Measurements from ENCODE around the gene AAK1.
"Not testable (repeated sequence)": the region's sequence is repeated elsewhere in the genome, so short reads cannot be mapped to it uniquely, and the experiment has no call there.

Gene AAK1

DNA sequence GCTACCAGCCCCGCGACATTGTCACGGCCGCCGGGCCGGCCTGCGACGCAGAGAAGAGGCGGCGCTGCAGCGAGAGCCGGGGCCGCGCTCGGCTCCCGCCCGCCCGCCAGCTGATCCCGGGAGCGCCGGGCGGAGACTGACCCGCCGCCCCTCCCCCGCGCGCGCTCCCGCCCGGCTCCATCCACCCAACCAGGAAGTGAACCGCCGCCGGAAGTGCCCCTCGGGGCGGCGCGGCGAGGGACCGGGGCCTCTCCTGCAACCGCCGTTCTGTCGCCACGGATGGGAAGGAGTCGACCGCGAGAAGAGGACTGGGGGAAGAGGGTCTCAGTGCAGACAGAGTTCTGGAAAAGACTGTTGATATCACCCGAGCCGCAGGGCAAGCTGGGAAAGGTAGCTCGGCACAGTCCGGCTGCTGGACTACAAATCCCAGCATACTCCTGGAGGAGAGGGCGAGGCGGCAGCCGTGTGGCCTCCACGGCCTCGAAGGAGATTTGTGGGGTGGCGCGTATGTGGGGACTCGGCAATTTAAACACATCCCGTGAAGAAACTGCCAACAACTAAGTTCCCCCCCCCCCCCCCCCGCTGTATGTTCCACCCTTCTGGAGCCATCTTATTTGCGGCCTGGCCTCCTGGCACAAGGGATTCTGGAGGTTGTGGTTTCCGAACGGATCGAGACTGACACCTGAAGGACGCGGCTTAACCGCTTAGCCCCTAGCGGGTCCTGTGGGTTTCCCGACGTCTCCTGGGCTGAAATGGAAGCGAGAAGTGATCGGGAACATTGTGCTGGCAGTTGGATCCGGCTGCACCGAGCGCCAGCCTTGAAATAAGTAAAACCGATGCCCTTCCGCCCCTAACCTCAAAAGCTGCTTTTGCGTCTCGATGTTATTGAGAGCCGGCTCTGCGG, at the start of gene AAK1:
AAK1 (minus strand) TSS at position 138 of the 904 bp plus-strand sequence. CDS start 699 bp downstream, outside the sequence.
- in situ Hi-C loops (cut with MboI; ENCODE audit: low sequenced_read_pairs), result no loop called here

DNA sequence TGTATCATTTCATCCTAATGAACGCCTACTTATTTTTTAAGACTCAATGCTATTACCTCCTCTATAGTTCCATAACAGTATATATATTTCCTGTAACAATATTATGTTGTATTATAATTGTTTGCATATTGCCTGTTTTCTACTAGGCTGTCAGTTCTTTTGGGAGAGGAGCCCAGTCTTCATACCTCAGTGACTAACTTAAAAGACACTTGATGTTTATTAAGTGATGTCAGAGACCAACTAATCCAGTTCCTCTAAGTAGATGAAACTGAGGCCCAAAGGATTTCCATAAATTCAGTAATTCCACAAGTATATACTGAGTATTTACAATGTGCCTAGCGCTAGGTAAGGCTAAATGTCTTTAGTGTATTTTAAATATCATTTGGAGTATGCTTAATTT, 48.9 kb upstream of the AAK1 start:
- in situ Hi-C loops (cut with MboI; ENCODE audit: low sequenced_read_pairs), result no loop called here

DNA sequence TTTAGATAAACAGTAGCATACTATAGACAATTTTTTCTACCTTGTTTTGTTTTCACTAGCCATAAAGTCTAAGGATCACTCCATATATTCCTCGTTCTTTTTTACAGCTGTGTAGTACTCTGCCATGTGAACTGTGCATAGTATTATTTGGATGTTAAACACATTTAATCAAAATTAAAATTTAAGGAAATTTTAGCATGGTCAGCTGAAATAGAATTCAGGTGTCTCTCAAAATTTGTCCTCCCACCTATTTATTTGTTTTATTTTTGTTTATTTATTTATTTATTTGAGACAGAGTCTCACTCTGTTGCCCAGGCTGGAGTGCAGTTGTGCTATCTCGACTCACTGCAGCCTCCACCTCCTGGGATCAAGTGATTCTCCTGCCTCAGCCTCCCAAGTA, 46.4 kb upstream of the AAK1 start:
- in situ Hi-C loops (cut with MboI; ENCODE audit: low sequenced_read_pairs), result no loop called here

DNA sequence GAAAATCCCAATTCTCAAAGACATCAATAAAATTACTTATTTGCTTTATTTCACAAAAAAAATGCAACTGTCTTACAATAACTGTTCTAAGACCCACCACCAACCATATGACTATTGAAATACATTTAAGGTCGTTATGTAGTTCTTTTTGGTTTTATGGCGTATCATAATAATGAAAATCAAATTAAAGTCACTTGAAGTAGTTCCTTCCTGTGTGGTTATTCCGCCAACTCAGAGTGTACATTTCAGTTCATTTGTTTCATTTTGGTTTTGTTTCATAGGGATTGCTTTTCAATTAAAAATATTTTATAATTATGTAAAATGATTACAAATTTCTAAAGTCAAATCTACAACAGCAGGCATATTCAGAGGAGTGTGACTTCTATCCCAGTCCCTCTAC, 45.9 kb upstream of the AAK1 start:
- in situ Hi-C loops (cut with MboI; ENCODE audit: low sequenced_read_pairs), result no loop called here

DNA sequence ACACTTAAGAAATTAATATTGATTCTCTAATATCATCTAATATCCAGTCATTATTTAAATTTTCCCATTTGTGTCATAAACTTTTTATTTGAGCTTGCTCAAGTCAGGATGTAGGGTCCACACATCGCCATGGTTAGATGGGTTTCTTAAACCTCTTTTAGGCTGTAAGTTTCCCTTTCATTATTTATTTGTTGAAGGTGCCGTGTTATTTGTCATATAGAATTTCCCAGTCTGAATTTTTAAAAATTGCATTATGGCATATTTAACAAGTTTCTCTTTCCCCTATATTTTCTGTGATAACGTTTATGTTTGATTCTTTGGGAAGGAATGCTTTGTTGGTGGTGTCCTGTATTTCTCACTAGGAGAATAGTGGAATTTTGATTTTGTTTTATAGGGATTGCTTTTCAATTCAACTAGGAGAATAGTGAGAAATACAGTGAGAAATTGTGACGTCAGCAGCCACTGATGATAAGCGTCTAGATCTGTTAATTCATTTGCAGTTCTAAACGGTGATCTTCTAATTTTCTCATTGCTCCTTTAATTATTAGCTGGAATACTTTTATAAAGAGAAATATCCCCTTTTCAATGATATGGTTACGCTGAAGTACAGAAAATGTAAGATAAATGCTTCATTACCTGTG, 44.6 kb upstream of the AAK1 start:
- in situ Hi-C loops (cut with MboI; ENCODE audit: low sequenced_read_pairs), result no loop called here

DNA sequence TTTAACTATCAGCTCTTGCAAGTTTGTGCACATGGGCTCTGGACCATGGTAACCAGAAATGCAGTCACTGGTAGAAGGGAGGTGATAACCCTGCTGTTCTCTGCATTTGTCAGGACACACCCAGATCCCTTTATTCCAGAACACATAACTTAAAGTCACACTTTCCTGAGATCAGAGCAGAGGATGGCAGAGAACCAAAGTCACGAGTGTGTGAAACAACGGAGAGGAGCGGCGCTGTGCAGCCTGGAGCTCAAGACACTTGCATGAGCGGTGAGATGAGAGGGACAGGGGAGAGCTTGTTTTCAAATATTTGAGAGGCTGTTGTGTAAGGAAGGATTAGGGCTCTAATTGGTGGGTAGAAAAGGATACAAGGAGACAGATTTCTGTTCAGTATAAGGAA, 43.3 kb upstream of the AAK1 start:
- in situ Hi-C loops (cut with MboI; ENCODE audit: low sequenced_read_pairs), result no loop called here

DNA sequence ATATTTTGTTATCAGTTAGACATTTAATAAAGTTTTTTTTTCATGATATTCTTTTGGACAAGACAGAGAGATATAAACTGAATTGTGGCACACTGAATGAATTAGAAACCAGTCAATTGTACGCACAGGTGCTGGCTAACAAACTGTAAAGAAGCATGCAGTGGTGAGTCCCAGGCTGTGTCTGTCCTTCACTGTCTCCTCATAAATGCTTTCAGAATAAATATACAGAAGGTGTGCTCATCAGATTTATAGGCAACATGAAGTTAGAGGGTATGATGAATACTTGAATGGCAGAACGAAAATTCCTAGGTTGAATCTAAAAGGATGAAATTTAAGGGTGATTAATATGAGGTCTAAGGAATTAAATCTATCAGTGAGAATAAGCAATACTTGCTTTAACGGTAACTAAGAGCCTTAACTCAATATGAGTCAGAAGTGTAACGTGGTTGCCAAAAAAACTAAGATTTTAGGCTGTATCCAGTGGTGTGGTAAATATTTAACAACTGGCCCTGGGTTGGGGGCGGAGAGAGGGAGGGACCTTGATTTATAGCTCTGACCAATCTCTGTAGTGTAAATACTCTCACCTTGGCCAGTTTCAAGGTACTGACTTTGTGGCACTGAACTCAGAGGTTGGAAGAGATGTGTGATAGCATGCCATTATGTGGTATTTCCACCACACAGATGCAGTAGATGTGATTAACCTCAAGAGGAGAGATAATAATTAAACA, 41.9 kb upstream of the AAK1 start:
- in situ Hi-C loops (cut with MboI; ENCODE audit: low sequenced_read_pairs), result no loop called here

DNA sequence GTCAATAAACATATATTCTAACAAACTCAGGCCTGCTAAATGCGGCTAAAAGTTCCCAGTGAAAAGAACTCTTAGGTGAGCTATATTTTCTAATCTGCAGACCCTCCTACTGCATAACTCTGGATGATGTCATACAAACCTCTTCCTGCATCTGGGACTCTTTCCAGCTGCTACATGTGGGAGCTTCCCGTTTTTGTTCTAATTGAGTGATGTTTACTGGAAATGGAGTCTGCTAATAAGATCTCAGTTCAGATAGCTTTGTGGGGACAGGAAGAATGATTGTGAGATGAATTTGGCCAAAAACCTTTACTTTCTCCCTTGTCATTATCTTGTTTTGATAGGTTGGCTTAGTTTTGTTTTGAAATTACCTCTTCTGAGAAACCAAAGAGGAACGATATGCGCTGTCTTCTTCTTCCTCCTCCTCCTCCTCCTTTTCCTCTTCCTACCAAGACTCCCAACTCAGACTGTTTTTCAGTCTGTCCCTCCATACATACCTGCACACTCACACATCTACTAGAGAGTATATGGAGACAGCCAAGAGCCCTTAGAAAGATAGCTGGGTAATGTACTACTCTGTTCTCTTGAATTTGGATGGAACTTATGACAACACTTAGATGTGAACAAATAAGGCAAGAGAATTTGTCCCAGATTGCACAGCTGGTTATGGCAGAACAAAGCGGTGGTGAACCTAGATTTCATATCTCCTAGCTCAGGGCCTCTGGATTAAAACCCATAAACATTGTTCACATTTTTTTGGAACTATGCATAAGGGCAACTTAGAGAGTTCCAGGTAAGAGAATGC, 39.8 kb upstream of the AAK1 start:
- in situ Hi-C loops (cut with MboI; ENCODE audit: low sequenced_read_pairs), result no loop called here

DNA sequence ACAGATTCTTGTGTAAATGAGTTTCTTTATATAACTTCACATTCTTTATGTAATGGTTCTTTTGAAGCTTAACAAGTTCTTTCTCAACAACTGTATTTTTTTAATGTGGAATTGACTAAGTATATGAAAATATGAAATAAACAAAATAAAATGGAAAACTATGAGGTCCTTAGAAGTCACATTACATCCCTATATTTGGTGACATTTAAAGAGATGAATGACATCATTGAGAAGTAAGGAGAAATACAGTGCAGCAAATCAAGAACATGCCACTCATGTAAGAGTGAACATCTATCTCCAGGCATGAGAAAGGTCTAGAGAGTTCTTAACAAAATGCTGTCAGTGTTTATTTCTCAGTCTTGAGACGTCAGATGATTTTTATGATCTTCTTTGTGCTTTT, 39.0 kb upstream of the AAK1 start:
- in situ Hi-C loops (cut with MboI; ENCODE audit: low sequenced_read_pairs), result no loop called here

DNA sequence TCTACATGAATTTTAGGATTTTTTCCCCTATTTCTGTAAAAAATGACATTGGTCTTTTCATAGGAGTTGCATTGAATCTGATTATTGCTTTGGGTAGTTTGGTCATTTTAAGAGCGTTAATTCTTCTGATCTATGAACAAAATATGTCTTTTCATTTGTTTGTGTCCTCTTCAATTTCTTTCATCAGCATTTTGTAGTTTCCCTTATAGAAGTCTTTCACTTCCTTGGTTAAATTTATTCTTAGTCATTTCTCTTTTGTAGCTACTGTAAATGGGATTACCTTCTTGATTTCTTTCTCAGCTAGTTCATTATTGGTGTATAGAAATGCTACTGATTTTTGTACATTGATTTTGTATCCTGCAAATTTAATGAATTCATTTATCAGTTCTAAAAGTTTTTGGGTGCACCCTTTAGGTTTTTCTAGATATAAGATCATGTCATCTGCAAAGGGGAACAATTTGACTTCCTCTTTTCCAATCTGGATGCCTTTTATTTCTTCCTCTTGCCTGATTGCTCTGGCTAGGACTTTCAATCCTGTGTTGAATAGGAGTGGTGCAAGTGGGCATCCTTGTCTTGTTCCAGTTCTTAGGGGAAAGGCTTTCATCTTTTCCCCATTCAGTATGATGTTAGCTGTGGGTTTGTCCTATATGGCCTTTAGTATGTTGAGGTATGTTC, 36.6 kb upstream of the AAK1 start:
- in situ Hi-C loops (cut with MboI; ENCODE audit: low sequenced_read_pairs), result no loop called here

DNA sequence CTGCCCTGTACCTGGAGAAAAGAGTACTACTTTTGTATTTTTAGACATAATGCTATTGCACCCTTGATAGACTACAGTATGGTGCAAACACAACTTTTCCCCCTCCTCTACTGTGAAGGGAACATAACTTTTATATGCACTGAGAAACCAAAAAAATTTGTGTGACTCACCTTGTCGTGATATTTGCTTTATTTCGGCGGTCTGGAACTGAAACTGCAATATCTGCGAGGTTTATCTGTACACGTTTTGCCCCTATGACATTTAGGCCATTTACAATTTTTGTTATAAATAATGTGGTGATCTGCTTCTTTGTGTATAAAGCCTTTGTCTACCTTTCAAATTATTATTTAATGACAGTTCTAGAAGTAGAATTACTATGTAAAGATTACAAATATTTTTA, 34.4 kb upstream of the AAK1 start:
- in situ Hi-C loops (cut with MboI; ENCODE audit: low sequenced_read_pairs), result no loop called here

DNA sequence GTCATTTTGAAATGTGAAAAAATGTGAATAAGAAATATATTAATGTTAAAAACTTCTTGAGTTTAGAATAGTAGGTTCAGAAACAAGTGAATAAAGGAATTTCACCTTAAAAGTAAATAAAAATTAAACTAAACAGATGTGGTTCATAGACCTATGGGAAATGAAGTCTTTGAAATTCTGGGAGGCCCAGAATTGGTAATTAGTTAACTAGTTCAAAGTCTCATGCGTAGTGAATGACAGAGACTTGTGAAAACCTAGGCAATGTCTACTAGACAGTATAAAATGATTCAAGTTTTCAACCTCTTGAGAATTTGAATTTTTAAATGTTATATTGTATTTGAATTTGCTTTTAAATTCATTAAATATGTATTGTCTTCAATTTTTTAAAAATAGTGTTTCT, 32.6 kb upstream of the AAK1 start:
- in situ Hi-C loops (cut with MboI; ENCODE audit: low sequenced_read_pairs), result no loop called here

DNA sequence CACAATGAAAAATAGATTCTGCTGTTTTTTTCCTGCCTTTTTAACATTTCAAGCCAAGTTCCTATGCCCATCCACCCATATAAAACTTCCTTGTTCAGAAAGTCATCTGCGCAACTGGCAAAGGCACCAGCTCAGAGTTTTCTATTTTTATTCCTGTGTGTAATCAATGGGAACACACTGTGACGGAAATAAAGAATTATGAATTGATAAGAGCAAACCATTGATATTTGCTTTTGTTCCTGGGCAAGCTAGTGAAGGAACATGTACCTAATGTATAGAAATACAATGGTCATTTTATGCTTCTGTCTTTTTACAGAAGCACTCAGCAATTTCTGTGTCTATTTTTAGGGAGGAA, 30.8 kb upstream of the AAK1 start:
- in situ Hi-C loops (cut with MboI; ENCODE audit: low sequenced_read_pairs), result no loop called here

DNA sequence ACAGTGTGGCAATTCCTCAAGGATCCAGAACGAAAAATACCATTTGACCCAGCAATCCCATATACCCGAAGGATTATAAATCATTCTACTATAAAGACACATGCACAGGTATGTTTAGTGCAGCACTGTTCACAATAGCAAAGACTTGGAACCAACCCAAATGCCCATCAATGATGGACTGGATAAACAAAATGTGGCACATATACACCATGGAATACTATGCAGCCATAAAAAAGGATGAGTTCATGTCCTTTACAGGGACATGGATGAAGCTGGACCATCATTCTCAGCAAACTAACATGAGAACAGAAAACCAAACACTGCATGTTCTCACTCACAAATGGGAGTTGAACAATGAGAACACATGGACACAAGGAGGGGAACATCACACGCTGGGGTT, 29.6 kb upstream of the AAK1 start:
- in situ Hi-C loops (cut with MboI; ENCODE audit: low sequenced_read_pairs), result not testable (repeated sequence)

DNA sequence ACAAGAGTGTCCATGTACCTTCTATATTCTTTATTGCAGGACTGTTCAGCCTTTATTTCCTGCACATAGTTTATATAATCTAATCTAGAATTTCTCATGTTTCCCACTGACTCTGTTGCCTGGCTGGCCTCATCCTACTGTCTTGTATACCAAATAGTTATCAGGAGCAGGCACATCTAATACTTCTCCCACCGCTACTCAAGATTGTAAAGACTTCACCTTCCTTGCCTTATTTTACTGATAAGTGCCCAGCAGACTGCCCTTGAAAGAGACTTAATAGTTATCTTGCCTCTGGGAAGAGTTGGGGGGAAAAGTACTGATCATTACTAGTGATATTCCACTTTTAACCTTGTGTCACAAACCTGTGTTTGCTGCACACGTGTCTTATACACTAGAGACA, 26.1 kb upstream of the AAK1 start:
- in situ Hi-C loops (cut with MboI; ENCODE audit: low sequenced_read_pairs), result no loop called here

DNA sequence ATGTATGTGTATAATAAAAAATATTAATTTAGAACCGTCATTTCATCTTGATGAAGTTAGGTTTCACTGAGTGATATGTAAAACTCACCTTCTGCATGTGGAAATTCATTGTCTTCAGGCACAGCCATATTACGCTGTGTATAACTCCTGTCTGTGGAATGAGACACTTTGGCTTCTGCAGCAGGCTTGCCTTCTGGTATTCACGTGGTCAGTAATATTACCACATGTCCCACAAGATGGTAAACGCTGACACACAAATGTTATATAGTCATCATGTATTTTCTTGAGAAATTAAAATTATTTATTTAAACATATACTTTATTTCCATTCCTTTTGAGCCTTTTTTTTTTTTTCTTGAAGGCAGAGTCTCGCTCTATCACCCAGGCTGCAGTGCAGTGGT, 25.1 kb upstream of the AAK1 start:
- in situ Hi-C loops (cut with MboI; ENCODE audit: low sequenced_read_pairs), result no loop called here

DNA sequence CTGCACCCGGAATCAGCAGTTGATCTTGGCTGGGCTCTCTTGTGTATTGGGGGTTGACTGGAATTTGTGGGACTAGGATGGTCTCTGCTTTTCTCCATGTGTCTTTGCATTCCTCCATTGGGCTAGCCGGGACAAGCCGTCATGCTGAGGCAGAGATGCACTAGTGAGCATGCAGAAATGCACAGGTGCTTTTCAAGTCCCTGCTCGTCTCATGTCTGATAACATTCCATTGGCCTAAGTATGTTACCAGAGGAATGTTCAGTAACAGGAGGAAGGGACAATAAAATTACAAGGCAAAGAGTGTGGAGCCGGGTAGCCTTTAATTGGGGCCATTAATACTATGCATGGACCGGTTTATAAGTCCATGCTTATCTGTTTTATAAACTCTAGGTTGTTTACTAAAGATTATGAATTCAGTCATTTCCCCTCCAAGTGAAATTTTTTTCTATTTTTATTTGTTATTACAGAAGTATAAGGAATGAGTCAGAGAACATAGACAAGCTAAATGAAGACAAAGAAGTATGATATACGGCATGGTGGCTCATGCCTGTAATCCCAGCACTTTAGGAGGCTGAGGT, 24.4 kb upstream of the AAK1 start:
- in situ Hi-C loops (cut with MboI; ENCODE audit: low sequenced_read_pairs), result no loop called here

DNA sequence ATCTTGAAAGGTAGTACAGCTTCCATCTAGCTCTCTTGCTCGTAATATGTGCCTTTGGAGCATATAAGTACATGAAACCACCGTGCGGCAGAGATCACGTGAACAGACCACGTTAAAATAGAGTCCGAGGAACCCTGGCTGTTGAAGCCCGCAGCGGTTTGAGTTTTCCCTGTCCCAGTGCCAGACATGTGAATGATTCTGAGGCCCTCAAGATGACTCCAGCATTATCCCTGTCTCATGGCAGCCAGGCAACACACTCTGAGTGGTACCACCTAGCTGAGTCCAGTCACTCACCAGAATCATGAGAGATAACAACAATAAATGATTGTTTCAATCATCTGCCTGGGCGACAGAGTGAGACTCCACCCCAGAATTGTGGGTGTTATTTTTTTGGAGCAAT, 21.6 kb upstream of the AAK1 start:
- in situ Hi-C loops (cut with MboI; ENCODE audit: low sequenced_read_pairs), result no loop called here

DNA sequence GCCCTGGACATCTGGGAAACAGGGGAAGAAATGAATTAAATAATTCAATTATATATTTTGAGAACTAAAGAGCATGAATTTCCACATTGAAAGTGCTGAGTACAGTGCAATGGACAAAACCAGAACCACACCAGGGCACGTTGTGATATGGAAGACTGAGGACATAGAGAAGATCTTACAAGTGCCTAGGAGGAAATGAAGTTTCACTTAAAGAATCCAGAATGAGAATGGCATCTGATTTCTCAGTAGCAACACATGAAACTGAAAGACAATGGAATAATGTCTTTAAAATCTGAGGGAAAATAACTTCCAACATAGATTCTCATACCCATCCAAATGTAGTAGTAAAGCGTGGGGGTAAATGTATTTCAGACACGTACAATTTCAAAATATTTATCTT, 20.3 kb upstream of the AAK1 start:
- in situ Hi-C loops (cut with MboI; ENCODE audit: low sequenced_read_pairs), result no loop called here

DNA sequence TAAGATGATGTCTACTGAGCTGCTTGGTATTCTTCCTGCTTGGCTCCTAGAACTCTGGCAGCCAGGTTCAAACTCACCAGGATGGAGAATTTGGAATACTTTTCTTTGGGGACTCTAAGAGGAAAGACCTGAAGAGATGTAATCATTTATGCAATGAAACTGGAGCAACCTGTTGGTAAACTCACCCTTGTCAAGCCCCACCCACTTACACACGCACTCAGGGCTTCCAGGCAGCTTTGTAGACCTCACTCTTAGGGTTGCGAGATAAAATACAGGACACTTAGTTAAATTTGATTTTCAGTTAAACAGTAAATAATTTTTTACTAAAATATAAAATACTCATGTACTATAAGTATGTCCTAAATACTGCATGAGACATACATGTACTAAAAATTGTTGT, 19.0 kb upstream of the AAK1 start:
- in situ Hi-C loops (cut with MboI; ENCODE audit: low sequenced_read_pairs), result not testable (repeated sequence)
